ENCODE data around the gene WBP2.

GRCh38 chr17:75899353-75899752, 44.2 kb upstream of the WBP2 start:
- TF ChIP-seq CTCF (IDR thresholded peaks at IDR 0.05; ENCODE audit: low read depth, low read length): no peak
- no peak for TF ChIP-seq POLR2A (IDR thresholded peaks at IDR 0.05; ENCODE audit: extremely low read depth, insufficient read length)
- no peak for TF ChIP-seq MYC (IDR thresholded peaks at IDR 0.05; ENCODE audit: low read depth, low read length)
- no peak for TF ChIP-seq MAX (IDR thresholded peaks at IDR 0.05; ENCODE audit: low read depth, low read length)

All from NB4 (cell line).